PC-9 (cell line): Measurements from ENCODE around the gene DLK1. TPM values are rescaled to one million over a fixed set of nuclear protein-coding genes. Genes with fewer than 3 reads are reported as not detected.

Experiments used
- BruUV-seq: library from RNA; stranded (reverse); fragments of 400-500 nt; replicated peaks from 2 replicates; lab custom pipeline; 2021; lab: Mats Ljungman, UMichigan
- CTCF ChIA-PET: fragments of 300-600 bp; sonication (Branson Sonifier 250); formaldehyde crosslinking; loops from one replicate; lab custom pipeline; 2022; ENCODE audit warnings: antibody characterized with exemption; lab: Charles Lee
- POLR2A ChIA-PET: fragments of 300-600 bp; sonication (Branson Sonifier 250); formaldehyde crosslinking; loops from one replicate; lab custom pipeline; 2022; ENCODE audit warnings: antibody characterized with exemption; ENCODE audit not compliant: unreplicated experiment; lab: Charles Lee
- DNase-seq, 2 experiments: peaks; one replicate each; pipeline versions ENCODE4 v3.0.0 to v3.0.0-alpha.2; 2015 to 2022; ENCODE audit warnings: mixed read lengths in 1 of 2
- H2AFZ ChIP-seq: fragments of 200-600 bp; sonication (generic); 2 replicates; pipeline ENCODE4 v1.8.1; 2017; ENCODE audit warnings: antibody characterized with exemption
- H3F3A ChIP-seq: fragments of 200-600 bp; sonication (generic); 2 replicates; pipeline ENCODE4 v1.8.1; 2017; ENCODE audit warnings: antibody characterized with exemption, mild to moderate bottlenecking, low read depth; ENCODE audit not compliant: insufficient read depth
- H3K27ac ChIP-seq: fragments of 200-600 bp; sonication (generic); 2 replicates; pipeline ENCODE4 v1.6.1; 2016; ENCODE audit warnings: mixed run types
- H3K27me3 ChIP-seq: fragments of 200-600 bp; sonication (generic); 2 replicates; pipeline ENCODE4 v1.6.1; 2016; ENCODE audit warnings: low read depth, mixed run types; ENCODE audit not compliant: insufficient read depth
- H3K36me3 ChIP-seq: fragments of 200-600 bp; sonication (generic); 2 replicates; pipeline ENCODE4 v1.6.1; 2016; ENCODE audit warnings: low read depth, mixed run types
- H3K4me1 ChIP-seq: fragments of 200-600 bp; sonication (generic); replicated peaks from 2 replicates; pipeline ENCODE4 v1.6.1; 2016; ENCODE audit warnings: mixed run types; ENCODE audit not compliant: insufficient read depth
- H3K4me2 ChIP-seq: fragments of 200-600 bp; sonication (generic); 2 replicates; pipeline ENCODE4 v1.6.1; 2017; ENCODE audit warnings: mixed run types
- H3K4me3 ChIP-seq: fragments of 200-600 bp; sonication (generic); 2 replicates; pipeline ENCODE4 v1.6.1; 2016; ENCODE audit warnings: mixed run types
- H3K79me2 ChIP-seq: fragments of 200-600 bp; sonication (generic); 2 replicates; pipeline ENCODE4 v1.6.1; 2017; ENCODE audit warnings: low read depth, mixed run types
- H3K9me2 ChIP-seq: fragments of 200-600 bp; sonication (generic); 2 replicates; pipeline ENCODE4 v1.8.1; 2017; ENCODE audit warnings: mild to moderate bottlenecking; ENCODE audit not compliant: insufficient read depth
- H3K9me3 ChIP-seq: fragments of 200-600 bp; sonication (generic); 2 replicates; pipeline ENCODE4 v1.8.1; 2016; ENCODE audit warnings: low read depth; ENCODE audit not compliant: insufficient read depth
- H4K20me1 ChIP-seq: fragments of 200-600 bp; sonication (generic); 2 replicates; pipeline ENCODE4 v1.8.1; 2017; ENCODE audit not compliant: insufficient read depth
- CTCF ChIP-seq: fragments of 200-600 bp; sonication (generic); conservative IDR thresholded peaks from 2 replicates; pipeline ENCODE4 v1.6.1; 2017; ENCODE audit warnings: mixed run types, antibody characterized with exemption, mild to moderate bottlenecking, moderate library complexity
- EZH2 ChIP-seq: fragments of 200-600 bp; sonication (generic); IDR thresholded peaks from 2 replicates; pipeline ENCODE4 v1.8.0; 2017; ENCODE audit warnings: antibody characterized with exemption, low read depth
- intact Hi-C: fragments of 100-400 bp; cut with micrococcal nuclease; formaldehyde crosslinking; loops from one replicate; pipeline ENCODE4 v1.10.0; 2022; ENCODE audit not compliant: unreplicated experiment
- total RNA-seq: library from RNA; stranded (reverse); gene quantifications from 2 replicates; pipeline ENCODE4 v1.2.3, GENCODE V29; 2021

DLK1 gene
- total RNA-seq, 1 experiment from 2014 or later = not detected

DNA sequence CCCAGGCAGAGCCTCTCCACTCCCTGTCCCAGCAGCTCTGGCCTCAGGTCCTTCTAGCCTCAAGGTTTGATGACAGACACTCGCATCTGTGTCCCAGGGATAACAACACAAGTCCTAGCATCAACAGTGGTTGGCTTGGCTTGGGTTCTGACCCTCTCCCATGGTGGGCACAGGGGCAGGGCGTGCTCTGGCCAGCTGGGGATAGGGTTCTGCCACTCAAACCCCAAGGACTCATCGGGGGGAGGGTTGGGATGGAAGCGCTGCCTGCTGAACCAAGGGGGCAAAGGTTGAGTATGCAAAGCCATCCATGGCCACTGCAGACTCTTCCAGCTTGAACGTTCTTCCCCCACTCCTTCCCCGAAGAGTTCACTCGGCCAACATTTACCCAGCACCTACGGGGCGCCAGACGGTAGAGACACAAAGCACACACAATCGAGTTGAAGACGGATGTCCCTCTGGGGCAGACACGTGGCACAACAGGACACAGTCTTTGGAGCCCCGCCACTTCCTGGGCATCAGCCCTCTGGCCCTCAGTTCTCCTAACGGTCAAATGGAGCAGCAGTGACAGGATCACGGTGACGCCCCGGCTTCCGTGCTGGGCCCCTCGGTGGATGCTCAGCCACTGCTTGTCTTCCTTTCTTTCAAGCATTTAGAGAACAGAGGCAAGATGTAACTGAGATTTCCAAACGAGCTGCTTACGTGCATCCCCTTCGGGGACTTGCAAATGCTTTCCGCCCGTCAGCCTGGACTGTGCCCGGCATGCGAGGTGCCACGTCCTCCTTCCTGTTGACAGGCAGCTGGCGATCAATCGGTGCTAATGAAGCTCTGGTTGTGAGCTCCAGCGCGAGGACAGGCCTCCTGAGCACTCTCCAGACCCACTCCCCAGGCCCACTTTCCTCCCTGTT, 42.6 kb downstream of the DLK1 start:
- H3K9me3 ChIP-seq = no peaks in the 10 kb centered on the region
- H3K9me2 ChIP-seq = no peaks in the 10 kb centered on the region
- BruUV-seq = no TSS peak
- no peaks in the 10 kb centered on the region for H4K20me1 ChIP-seq
- CTCF ChIA-PET = no interaction called here
- no peak overlapping the region for H3K4me3 ChIP-seq
- intact Hi-C loops = no loop called here
- TF ChIP-seq EZH2 (no peak), CTCF (no peak)
- no peak overlapping the region for H2AFZ ChIP-seq
- H3K79me2 ChIP-seq = no peaks in the 10 kb centered on the region
- no peak overlapping the region for H3K27ac ChIP-seq
- peaks cover 81% of the 10 kb centered on the region for H3K27me3 ChIP-seq
- no peak overlapping the region for H3K4me2 ChIP-seq
- no peaks in the 10 kb centered on the region for H3F3A ChIP-seq
- DNase-seq = no peak
- no peaks in the 10 kb centered on the region for H3K4me1 ChIP-seq
- H3K36me3 ChIP-seq = no peaks in the 10 kb centered on the region
- POLR2A ChIA-PET = no interaction called here

DNA sequence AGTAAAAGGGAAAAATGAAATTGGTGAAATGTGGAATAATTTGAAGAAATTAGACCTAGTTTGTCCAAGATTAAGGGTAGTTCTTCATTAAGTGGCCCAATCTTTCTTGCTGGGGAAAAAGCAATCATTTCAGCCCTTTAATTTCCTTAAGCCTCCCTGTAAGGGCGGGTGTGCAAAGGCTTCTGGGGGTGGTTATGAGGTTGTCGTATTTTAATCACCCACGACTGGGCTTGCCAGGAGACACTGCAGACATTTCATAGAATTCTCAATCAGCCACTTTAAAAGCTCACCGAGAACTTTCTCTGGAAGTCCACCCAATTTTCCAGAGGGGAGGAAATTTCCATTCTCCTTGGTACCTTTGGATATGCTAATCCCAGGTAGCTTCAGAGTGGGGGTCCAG, 43.4 kb downstream of the DLK1 start:
- Histone ChIP-seq H3K79me2 (no peaks in the 10 kb centered on the region), H3K27ac (no peak overlapping the region), H3K36me3 (no peaks in the 10 kb centered on the region), H3F3A (no peaks in the 10 kb centered on the region), H3K9me3 (no peaks in the 10 kb centered on the region), H3K4me3 (no peak overlapping the region), H3K4me1 (no peaks in the 10 kb centered on the region), H3K27me3 (peaks cover 81% of the 10 kb centered on the region), H3K4me2 (no peak overlapping the region), H2AFZ (no peak overlapping the region), H4K20me1 (no peaks in the 10 kb centered on the region), H3K9me2 (no peaks in the 10 kb centered on the region)
- ChIA-PET CTCF (no interaction called here), POLR2A (no interaction called here)
- intact Hi-C loops = no loop called here
- BruUV-seq = no TSS peak
- no peak for DNase-seq
- TF ChIP-seq EZH2 (no peak), CTCF (no peak)

- H3K4me3 ChIP-seq = no peak overlapping the region
- no peaks in the 10 kb centered on the region for H3K9me3 ChIP-seq
- no TSS peak for BruUV-seq
- intact Hi-C loops = no loop called here
- TF ChIP-seq EZH2 (no peak), CTCF (no peak)
- DNase-seq = no peak
- H3K4me1 ChIP-seq = no peaks in the 10 kb centered on the region
- POLR2A ChIA-PET = no interaction called here
- H3K36me3 ChIP-seq = no peaks in the 10 kb centered on the region
- no peak overlapping the region for H2AFZ ChIP-seq
- no peaks in the 10 kb centered on the region for H4K20me1 ChIP-seq
- H3K9me2 ChIP-seq = no peaks in the 10 kb centered on the region
- no peak overlapping the region for H3K4me2 ChIP-seq
- H3F3A ChIP-seq = no peaks in the 10 kb centered on the region
- CTCF ChIA-PET = no interaction called here
- H3K27me3 ChIP-seq = peaks cover 83% of the 10 kb centered on the region
- H3K27ac ChIP-seq = no peak overlapping the region
- H3K79me2 ChIP-seq = no peaks in the 10 kb centered on the region
Measured at GRCh38 chr14:100770605-100771120, 44.0 kb downstream of the DLK1 start.
